ENCODE results near the gene XPO4. TPM values are rescaled to one million over a fixed set of nuclear protein-coding genes. Genes with fewer than 3 reads are reported as not detected.

The XPO4 gene
- total RNA-seq, 1 experiment from 2014 or later = 16.2 TPM

DNA sequence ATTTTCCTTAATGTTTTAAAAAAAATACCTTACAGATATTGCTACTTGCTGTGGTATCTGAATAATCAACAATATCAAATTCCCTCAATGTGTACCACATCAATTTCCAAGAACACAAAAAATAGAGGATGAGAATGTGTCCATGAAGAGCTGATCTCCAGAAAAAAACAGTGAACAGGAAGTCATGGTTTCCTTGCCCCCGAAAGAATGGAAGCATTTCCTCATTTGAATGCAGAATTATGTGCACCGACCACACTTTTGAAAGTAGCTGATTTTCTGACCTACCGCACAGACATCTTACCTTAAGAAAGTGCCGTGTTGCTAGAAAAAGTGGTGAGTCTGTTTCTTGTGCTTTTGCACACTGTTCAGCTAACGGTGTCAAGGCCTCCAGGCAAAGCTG, 115.4 kb downstream of the XPO4 start:
- Histone ChIP-seq H3K27ac (ENCODE audit: low read length) (no peak overlapping the region), H3K9me3 (ENCODE audit: control insufficient read depth, insufficient read depth, low read depth, low read length) (no peaks in the 10 kb centered on the region), H3K4me1 (ENCODE audit: control insufficient read depth, insufficient read depth, low read length) (no peaks in the 10 kb centered on the region), H3K4me3 (ENCODE audit: low read depth in 2 of 2, low read length in 2 of 2) (no peak overlapping the region), H3K36me3 (ENCODE audit: control insufficient read depth, insufficient read depth, low read length) (peaks cover 3% of the 10 kb centered on the region; the same call in 1 of the 2 replicates), H3K27me3 (ENCODE audit: control insufficient read depth, insufficient read depth, low read length) (no peaks in the 10 kb centered on the region)
- TF ChIP-seq SIN3A (IDR thresholded peaks at IDR 0.05; ENCODE audit: borderline replicate concordance, insufficient read depth, low read depth, low read length) (no peak), POLR2AphosphoS5 (IDR thresholded peaks at IDR 0.05; ENCODE audit: low read depth, low read length) (no peak), TCF7L2 (IDR thresholded peaks at IDR 0.05; ENCODE audit: low read depth, low read length) (no peak)
- TF ChIP-seq, protein P1, sequence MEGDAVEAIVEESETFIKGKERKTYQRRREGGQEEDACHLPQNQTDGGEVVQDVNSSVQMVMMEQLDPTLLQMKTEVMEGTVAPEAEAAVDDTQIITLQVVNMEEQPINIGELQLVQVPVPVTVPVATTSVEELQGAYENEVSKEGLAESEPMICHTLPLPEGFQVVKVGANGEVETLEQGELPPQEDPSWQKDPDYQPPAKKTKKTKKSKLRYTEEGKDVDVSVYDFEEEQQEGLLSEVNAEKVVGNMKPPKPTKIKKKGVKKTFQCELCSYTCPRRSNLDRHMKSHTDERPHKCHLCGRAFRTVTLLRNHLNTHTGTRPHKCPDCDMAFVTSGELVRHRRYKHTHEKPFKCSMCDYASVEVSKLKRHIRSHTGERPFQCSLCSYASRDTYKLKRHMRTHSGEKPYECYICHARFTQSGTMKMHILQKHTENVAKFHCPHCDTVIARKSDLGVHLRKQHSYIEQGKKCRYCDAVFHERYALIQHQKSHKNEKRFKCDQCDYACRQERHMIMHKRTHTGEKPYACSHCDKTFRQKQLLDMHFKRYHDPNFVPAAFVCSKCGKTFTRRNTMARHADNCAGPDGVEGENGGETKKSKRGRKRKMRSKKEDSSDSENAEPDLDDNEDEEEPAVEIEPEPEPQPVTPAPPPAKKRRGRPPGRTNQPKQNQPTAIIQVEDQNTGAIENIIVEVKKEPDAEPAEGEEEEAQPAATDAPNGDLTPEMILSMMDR (IDR thresholded peaks at IDR 0.05) = no peak
- TF ChIP-seq, protein P2, sequence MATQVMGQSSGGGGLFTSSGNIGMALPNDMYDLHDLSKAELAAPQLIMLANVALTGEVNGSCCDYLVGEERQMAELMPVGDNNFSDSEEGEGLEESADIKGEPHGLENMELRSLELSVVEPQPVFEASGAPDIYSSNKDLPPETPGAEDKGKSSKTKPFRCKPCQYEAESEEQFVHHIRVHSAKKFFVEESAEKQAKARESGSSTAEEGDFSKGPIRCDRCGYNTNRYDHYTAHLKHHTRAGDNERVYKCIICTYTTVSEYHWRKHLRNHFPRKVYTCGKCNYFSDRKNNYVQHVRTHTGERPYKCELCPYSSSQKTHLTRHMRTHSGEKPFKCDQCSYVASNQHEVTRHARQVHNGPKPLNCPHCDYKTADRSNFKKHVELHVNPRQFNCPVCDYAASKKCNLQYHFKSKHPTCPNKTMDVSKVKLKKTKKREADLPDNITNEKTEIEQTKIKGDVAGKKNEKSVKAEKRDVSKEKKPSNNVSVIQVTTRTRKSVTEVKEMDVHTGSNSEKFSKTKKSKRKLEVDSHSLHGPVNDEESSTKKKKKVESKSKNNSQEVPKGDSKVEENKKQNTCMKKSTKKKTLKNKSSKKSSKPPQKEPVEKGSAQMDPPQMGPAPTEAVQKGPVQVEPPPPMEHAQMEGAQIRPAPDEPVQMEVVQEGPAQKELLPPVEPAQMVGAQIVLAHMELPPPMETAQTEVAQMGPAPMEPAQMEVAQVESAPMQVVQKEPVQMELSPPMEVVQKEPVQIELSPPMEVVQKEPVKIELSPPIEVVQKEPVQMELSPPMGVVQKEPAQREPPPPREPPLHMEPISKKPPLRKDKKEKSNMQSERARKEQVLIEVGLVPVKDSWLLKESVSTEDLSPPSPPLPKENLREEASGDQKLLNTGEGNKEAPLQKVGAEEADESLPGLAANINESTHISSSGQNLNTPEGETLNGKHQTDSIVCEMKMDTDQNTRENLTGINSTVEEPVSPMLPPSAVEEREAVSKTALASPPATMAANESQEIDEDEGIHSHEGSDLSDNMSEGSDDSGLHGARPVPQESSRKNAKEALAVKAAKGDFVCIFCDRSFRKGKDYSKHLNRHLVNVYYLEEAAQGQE (IDR thresholded peaks at IDR 0.05; ENCODE audit: insufficient read depth in 1 of 2, low read depth in 2 of 2, low read length in 1 of 2) = no peak
- no TSS peak for BruUV-seq (replicated peaks)
- ATAC-seq (no peak), DNase-seq (ENCODE audit: low read depth, low spot score) (no peak)
- intact Hi-C loops (cut with micrococcal nuclease; ENCODE audit: unreplicated experiment) (no loop called here), in situ Hi-C loops (cut with HindIII; ENCODE audit: low pct_unique_long_range_greater_than_20kb, low sequenced_read_pairs) (no loop called here)
- ChIA-PET CTCF (no interaction called here), POLR2A (no interaction called here)

DNA sequence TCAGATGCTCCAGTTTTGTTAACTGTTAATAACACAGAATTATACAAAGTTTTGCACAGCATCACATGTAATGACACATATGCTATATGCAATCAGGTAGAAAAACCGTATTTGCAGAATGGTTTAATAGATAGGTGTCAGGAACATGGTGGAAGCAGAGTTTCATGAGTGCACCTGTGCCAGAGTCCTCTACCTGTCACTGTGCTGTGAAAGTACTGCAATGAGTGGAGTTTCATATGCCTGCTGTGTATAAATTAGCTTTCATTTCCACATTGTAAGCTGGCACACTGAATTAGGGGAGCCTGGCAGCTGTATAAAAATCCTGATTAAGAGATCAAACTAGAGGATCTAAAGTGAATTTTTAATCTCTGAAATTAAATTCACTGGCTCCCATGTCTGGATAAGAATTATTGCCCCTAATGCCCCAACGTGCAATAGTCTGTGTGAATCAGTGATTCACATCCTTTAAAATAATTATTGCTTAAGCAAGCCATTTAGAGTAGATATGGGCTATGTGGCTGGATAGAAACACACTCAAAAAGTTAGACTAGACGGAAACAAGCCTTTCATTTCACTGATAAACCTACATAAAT, 120.3 kb downstream of the XPO4 start:
- Histone ChIP-seq H3K27me3 (ENCODE audit: control insufficient read depth, insufficient read depth, low read length) (no peaks in the 10 kb centered on the region), H3K4me1 (ENCODE audit: control insufficient read depth, insufficient read depth, low read length) (no peaks in the 10 kb centered on the region), H3K9me3 (ENCODE audit: control insufficient read depth, insufficient read depth, low read depth, low read length) (no peaks in the 10 kb centered on the region), H3K4me3 (ENCODE audit: low read depth in 2 of 2, low read length in 2 of 2) (no peak overlapping the region), H3K27ac (ENCODE audit: low read length) (no peak overlapping the region), H3K36me3 (ENCODE audit: control insufficient read depth, insufficient read depth, low read length) (peaks cover 3% of the 10 kb centered on the region; the same call in 1 of the 2 replicates)
- DNase-seq (ENCODE audit: low read depth, low spot score) = no peak
- TF ChIP-seq SIN3A (IDR thresholded peaks at IDR 0.05; ENCODE audit: borderline replicate concordance, insufficient read depth, low read depth, low read length) = no peak
- TF ChIP-seq, protein P2 (IDR thresholded peaks at IDR 0.05; ENCODE audit: insufficient read depth in 1 of 2, low read depth in 2 of 2, low read length in 1 of 2) = no peak
- no peak for TF ChIP-seq TCF7L2 (IDR thresholded peaks at IDR 0.05; ENCODE audit: low read depth, low read length)
- TF ChIP-seq, protein P1 (IDR thresholded peaks at IDR 0.05) = no peak
- TF ChIP-seq POLR2AphosphoS5 (IDR thresholded peaks at IDR 0.05; ENCODE audit: low read depth, low read length) = no peak
- CTCF ChIA-PET = no interaction called here
- in situ Hi-C loops (cut with HindIII; ENCODE audit: low pct_unique_long_range_greater_than_20kb, low sequenced_read_pairs) = no loop called here
- intact Hi-C loops (cut with micrococcal nuclease; ENCODE audit: unreplicated experiment) = no loop called here
- POLR2A ChIA-PET = no interaction called here
- no TSS peak for BruUV-seq (replicated peaks)
- no peak for ATAC-seq

Data from Panc1 (cell line).